ENCODE data around the gene MRAP.

DNA sequence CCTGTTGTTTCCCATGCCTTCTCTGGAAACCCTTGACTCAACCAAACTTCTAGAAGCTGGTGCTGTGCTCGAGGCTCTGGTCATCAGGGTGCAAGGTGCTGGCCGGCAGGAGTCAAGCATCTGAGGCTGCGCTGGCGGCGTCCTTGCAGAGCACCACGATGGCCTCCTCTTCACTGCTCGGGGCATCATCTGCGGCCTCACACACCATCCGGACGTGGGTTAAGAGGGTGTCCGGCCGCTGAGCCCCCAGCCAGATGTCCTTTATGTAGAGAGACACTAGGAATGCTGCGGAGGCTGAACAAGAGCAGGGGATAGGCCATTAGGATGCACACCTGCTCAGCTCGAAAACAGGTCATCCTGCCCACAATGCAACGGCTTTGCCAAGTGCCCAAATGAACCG lies 16.2 kb downstream of the MRAP start:
- TF ChIP-seq, protein P1, sequence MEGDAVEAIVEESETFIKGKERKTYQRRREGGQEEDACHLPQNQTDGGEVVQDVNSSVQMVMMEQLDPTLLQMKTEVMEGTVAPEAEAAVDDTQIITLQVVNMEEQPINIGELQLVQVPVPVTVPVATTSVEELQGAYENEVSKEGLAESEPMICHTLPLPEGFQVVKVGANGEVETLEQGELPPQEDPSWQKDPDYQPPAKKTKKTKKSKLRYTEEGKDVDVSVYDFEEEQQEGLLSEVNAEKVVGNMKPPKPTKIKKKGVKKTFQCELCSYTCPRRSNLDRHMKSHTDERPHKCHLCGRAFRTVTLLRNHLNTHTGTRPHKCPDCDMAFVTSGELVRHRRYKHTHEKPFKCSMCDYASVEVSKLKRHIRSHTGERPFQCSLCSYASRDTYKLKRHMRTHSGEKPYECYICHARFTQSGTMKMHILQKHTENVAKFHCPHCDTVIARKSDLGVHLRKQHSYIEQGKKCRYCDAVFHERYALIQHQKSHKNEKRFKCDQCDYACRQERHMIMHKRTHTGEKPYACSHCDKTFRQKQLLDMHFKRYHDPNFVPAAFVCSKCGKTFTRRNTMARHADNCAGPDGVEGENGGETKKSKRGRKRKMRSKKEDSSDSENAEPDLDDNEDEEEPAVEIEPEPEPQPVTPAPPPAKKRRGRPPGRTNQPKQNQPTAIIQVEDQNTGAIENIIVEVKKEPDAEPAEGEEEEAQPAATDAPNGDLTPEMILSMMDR (IDR thresholded peaks at IDR 0.05), result no peak
- no peak for TF ChIP-seq EZH2 (IDR thresholded peaks at IDR 0.05; ENCODE audit: borderline replicate concordance, insufficient read depth, low read depth, low read length, poor library complexity, severe bottlenecking)

Measured in B cell (primary cell).